ENCODE data around the gene DENND5B.

GRCh38 chr12:31631023-31631724 lies 40.2 kb upstream of the DENND5B start:
- TF ChIP-seq EZH2 (IDR thresholded peaks at IDR 0.05; ENCODE audit: borderline replicate concordance, control insufficient read depth, low read depth, low read length) (no peak), CTCF (IDR thresholded peaks at IDR 0.05 in 2 of 3, conservative IDR thresholded peaks at IDR 0.05 in 1 of 3; ENCODE audit: control insufficient read depth in 2 of 3, extremely low read depth in 1 of 3, insufficient read depth in 1 of 3, low read depth in 3 of 3, low read length in 3 of 3) (no peak), HCFC1 (IDR thresholded peaks at IDR 0.05; ENCODE audit: low read length) (no peak)

All from GM12878 (cell line).